Esophagus mucosa (tissue), 1 donor: ENCODE results near the gene CALHM1. TPM values are rescaled to one million over a fixed set of nuclear protein-coding genes. Genes with fewer than 3 reads are reported as not detected.

ENCODE experiments used
- ATAC-seq: fragments of 200-7000 bp; cut with Tn5 transposase; one replicate; pipeline ENCODE4 v1.9.1; 2020
- total RNA-seq: library from RNA; stranded (reverse); gene quantifications from one replicate; pipeline ENCODE4 v1.2.4, GENCODE V29; 2023
- donor health status: DM: yes; HTN: yes; CAD: no.

Gene CALHM1
- total RNA-seq, 1 donor from 2014 or later: 0.04 TPM

DNA sequence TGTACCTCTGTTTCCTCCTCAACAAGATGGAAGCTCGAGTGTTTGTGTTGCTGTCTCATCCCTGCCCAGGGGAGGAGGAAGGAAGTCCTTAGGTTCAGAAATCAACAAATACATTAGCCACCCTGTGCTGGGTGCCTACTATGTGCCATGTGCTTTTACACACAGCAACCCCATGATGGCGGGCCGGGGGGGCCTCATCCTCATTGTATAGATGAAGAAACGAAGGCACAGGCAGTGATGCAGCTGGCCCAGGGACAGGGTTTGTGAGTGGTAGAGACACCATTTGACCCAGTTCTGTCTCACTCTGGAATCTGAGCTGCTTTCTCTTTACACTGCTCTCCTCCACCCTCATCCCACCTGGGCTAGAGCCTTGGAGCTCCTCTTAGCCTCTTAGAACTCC lies 4.7 kb downstream of the CALHM1 start:
- no peak for ATAC-seq

DNA sequence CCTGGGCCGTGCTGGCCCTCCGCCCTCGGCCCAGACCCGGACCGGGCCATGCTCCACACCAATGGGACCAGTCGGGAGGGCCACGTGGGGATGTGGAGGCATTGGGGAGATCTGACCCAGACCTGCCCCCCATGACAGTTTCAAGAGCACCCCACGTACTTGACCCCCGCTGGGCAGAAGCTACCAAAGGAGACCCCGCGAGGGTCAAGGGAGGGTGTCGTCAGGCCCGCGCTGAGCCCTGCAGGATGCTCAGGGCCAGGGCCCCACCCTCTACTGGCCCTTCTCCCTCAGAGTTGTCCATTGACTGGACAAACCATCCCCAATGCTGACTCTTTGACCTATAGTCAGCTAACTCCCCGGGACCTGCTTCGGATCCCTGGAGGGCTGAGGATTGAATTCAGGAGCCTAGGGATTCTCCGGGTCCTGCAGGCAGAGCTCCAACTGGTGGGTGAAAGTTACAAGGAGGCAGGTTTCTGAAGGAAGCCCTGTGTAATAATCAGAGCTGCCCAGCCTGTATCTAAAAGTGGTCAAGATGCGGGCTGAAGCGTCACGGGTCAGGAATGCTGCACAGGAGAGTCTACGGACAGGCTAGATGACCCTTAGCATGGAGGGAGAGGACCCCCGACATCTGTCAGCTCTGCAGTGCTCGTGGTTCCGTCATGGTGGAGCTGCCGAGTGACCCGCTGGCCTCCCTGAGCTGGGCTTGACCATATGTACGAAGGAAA lies 6.0 kb downstream of the CALHM1 start:
- no peak for ATAC-seq

DNA sequence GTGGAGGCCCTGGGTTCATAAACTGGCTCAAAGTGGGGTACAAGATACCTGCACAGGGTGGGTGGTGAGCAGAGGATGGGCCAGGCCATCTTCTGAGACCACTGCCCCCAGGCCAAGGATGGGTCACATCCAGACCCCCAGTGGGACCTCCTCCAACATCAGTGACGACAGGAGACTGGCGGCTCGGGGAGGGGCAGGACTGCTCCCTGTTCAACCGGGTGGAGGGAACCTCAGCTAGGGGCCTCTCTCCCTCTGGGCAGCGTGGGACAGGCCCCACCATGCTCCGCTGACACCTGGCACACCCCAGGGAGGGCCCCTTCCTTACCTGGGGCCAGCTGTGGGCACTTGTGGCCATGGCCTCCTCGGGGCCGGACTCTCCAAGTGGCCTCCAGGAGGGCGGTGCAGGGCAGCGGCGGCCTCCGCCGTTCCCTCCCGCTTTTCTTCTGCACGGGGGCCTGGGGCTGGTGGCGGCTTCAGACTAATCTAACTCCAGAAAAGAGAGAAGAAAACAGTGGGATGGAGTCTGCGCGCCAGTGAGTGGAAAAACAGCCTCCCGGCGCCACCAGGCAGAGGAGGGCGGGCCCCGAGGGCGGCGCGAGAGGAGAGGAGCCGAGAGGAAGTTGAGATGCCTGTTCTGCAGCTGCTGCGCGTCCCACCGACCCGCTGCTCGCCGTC lies 6.7 kb downstream of the CALHM1 start, which contains the start of gene CALHM2:
CALHM2 (minus strand) TSS at position 540 of the 675 bp plus-strand sequence. CDS start 2,429 bp downstream, outside the sequence.
- ATAC-seq: peak; percentile 53

DNA sequence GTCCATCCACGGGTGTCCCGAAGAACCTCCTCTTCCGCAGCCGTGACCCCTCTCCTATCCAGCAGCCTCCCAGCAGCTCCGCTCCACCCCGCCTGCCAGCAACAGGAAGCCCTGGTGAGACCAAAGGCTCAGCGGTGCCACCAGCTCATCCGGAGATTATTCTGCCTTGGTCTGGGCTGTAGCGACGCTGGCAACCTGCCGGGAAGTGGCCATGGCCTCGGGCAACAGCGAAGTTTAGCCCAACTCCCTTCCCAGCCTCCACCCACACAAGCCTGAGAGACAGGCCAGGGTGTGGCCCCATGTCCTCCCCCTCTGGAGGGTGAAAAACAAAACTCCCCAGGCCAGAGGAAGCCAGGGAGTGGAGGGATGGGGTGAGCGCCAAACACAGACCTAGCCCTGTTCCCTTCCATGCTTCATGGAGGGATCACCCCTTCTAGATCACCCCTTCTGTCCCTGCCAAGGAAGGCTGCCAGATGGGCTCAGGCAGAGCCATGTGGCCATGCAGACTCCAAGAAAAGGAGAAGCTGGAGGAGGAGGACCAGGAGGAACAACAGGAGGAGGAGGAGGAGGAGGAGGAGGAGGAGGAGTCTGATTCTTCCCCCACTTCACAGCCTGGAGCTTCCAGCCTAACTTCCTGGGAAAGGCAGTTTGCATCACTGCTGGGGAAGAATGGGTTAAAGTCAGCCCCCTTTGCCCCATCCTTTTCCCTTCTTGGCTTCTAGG lies 7.4 kb downstream of the CALHM1 start:
- peak; percentile 45 for ATAC-seq

DNA sequence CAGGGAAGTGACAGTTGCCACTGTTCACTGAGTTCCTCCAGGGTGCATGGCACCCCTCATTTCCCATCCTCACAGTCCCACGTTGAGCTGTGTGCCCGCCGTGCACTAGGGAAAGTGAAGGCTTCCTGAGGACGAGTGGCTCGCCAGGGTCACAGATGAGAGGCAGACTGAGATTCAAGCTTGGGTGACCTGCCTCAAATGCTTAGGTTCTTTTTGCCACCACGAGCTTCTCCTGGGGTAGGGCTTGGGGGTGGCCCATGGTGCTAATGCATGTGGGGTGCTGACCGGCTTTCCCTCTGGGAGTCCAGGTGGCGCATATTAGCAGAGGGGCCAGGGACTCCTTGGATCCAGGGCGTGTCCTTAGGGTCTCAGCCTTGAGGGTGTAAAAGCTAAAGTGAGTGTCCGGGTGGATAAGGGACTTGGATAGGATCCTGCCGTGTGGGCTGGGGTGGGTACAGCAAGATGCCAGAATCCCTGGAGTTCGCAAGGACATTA lies 8.5 kb downstream of the CALHM1 start:
- no peak for ATAC-seq

DNA sequence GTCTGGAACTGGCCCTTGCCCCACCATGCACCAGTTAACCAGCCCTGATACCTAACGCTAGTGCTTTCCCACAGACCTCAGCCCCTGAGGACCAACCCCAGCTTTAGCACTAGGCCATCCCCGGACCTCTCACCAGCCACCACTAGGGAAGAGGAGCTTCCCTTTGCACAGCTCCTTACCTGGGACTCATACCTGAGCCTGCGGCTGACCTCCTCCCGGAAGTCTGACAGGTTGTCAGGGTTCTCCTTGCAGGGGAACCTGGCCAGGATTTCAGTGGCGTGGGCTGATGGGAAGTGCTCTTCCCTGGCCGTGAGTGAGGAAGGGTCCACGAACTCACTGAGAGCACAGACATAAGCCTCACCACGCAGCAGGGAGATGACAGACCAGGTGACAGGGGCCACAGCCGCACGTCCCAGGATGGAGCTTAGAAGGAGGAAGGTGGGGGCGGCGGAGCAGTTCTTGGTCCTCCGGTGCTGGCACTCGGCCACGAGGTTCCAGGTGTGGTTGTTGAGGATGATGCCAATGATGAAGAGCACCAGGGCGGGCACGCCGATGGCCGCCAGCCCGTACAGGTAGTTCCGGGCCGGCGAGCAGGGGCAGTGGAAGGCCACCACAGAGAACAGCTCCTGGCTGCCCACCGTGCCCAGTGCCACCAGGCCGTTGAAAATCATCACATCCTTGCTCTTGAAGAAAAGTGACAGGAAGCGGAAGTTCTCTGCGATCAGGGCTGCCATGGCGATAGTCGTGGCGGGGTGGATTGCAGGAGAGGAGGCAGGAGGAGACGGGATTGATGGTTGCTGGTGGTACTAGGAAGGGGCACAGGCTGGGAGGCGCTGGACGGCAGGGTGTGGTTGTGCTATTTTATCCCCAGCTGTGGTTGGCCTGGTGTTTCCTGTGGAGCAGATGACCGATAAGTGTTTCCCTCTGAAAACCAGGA lies 9.2 kb downstream of the CALHM1 start:
- no peak for ATAC-seq

DNA sequence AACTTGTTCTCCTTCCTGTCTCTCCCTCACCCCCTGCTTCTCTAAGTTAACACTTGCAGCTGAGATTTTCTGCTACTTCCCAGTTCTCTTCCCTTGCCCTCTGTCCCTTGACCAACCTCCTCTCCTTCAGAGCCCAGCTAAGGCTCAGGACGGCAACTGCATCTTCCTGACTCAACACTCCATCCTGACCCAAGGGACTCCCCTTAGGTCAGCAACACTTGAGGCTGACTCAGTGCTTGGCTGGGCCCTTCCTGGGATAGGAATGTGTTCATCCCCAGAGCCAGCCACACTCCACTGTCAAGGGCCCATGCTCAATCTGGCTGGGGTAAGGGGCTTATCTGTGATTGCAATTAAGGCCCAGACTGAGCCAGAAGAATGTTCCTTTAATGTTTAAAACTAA lies 10.0 kb downstream of the CALHM1 start:
- ATAC-seq: no peak

DNA sequence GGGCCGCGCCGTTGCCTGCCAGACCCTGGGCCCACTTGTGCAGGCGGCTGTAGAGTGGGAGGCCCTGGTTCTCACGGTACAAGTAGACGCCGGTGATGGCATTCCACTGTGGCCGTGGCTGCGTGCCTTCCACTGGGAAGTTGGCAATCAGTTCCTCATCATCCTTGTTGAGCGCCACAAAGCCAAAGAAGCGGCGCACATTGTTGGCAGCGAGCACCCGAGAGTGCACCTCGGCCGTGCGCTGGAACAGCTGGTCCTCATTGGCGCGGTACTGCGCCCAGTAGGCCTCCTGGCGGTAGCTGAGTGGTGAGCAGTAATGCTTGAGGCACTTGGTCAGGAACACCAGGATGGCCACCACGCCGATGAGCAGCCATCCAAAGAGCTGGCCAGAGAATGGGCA lies 11.5 kb downstream of the CALHM1 start:
- no peak for ATAC-seq

DNA sequence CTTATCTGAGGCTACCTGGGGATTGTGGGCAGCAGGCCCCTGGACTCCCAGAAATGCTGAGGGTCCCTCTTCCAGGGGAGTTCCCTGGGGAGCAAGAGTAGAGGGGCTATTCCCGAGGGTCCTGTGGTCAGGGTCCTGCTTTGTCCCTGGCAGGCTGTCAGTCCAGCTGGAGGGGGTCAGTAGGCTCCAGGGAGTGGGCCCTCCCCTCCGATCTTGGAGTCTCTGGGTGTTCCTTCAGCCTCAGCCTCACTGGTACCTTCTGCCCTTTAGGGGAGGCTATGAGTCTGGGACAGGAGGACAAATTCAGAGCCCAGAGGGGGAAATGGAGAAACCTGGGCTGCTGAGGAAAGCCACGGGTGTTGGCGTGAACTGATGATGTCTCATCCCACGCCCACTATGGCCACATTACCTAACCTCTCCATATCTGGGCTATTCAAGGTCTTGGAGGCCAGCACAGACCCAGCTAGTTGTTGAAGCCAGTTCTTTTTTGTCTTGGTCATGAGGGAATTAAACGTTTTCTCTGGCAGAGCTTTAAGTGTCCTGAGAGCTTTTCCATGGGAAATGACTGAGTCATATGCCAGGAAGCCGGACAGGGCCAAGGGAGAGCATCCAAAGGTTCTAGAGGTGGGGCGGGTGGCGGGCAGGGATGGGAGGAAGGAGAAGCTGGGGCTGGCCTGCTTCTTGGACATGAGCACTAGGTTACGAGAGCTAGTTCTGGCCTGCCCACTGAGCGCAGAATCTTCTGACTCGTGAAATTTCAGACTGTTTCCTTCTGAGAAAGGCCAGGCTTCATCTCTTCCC lies 12.7 kb downstream of the CALHM1 start:
- peak; percentile 25 for ATAC-seq

DNA sequence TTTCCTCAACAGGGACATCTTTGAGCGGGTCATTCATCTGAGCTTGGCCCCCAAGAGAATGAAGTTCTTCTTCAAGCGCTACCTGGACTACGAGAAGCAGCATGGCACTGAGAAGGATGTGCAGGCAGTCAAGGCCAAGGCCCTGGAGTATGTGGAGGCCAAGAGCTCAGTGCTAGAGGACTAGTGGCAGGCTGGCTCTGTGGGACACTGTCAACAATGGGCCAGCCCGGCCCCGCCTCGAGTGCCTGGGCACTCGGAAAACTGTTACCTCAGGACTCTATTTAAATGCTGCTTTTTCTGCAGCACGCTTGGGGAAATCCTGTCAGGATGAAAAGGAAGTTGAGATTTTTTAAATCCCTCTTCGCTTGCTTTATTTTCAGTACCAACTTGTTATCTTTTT lies 13.3 kb downstream of the CALHM1 start:
- ATAC-seq: no peak

DNA sequence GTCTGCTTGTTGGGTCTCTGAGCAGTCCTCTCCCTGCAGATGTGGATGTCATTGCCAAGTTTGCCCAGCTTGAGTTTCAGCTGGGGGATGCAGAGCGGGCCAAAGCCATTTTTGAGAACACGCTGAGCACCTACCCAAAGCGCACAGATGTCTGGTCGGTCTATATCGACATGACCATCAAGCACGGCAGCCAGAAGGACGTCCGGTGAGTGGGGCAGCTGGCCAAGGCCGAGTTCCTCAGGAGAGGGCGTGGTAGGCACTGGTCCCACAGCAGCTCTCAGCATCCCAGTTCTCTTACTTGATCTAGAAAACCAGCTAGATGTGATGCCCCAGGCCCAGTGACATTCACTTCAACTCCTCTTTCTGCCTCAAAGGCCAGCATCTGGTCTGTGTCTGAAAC lies 14.2 kb downstream of the CALHM1 start:
- no peak for ATAC-seq

DNA sequence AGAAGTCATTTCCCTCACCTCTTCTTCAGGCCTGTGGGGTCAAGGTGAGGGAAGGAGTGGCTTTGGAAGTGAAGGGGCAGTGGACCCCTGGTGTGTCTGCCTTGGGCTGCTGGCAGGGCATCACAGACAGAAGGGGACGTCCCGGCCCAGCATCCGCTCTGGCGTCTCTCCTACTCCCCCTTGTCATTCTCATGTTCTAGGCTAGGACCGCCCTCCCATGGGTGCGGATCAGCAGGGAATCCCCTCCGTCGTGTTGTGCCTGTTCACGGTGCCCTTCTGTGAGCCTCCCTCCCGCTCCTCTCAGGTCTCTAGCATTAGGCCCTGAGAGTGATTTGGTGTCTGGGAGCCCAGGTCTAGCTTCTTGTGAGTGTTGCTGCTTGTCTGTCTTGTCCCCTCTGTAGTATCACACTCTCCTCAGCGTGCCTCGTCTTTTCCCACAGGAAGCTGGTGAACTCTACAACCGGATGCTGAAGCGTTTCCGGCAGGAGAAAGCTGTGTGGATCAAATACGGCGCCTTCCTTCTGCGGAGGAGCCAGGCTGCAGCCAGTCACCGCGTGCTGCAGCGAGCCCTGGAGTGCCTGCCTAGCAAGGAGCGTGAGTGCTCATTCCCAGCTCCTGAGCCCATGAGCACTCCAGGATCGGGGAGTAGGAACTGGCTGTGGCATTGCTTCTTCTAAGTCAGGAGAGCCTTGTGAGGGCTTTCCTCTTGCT lies 15.1 kb downstream of the CALHM1 start:
- ATAC-seq: no peak

DNA sequence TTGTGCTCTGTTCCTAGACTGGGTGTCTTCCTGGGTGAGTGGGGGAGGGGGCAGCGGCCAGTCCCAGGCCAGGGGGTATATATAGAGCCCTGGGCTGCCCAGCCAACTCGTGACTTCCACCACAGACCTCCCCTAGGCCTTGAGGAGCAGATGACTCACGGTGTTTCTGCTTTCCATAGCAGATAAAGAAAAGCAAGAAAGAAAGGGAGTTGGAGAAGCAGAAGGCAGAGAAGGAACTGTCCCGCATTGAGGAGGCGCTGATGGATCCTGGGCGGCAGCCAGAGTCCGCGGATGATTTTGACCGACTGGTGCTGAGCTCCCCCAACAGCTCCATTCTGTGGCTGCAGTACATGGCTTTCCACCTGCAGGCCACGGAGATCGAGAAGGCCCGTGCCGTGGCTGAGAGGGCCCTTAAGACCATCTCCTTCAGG lies 16.7 kb downstream of the CALHM1 start:
- ATAC-seq: no peak

DNA sequence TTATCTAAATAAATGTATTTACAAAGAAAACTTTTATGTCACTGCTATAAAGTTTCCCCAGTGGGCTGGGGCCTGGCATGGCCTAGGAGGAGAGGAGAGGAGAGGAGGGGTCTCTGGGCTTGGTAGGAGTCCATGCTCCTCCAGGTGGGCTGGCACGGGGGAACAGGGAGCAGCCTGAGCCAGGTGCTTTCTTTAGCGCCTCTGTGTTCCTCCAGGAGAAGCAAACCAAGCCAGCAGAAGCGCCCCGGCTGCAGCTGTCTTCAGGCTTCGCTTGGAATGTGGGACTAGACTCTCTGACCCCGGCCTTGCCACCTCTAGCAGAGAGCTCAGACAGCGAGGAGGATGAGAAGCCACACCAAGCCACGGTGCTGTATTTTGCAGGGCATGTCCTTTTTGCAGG lies 17.1 kb downstream of the CALHM1 start:
- ATAC-seq: no peak

DNA sequence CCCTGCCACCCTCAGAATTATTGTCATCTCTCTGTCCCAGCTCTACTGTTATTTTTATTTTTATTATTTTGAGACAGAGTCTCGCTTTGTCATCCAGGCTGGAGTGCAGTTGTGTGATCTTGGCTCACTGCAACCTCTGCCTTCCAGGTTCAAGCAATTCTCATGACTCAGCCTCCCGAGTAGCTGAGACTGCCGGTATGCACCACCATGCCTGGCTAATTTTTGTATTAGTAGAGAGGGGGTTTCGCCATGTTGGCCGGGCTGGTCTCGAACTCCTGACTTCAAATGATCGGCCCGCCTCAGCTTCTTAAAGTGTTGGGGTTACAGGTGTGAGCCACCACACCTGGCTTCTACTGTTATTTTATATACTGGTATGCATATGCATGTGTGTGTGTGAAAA lies 17.5 kb downstream of the CALHM1 start:
- no peak for ATAC-seq

DNA sequence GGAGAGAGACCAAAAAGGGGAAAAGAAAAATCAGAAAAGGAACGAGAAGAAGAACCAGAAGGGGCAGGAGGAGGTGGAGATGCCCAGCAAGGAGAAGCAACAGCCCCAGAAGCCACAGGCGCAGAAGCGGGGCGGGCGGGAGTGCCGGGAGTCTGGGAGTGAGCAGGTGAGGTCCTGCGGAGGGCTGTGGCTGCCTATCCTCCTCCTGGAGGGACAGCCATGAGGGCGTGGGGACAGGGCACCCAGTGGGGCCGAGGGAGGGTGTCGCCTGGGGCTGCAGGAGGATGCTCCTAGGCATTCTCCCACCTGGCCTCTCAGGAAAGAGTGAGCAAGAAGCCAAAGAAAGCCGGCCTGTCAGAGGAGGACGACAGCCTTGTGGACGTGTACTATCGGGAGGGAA lies 18.3 kb downstream of the CALHM1 start:
- peak; percentile 17 for ATAC-seq

DNA sequence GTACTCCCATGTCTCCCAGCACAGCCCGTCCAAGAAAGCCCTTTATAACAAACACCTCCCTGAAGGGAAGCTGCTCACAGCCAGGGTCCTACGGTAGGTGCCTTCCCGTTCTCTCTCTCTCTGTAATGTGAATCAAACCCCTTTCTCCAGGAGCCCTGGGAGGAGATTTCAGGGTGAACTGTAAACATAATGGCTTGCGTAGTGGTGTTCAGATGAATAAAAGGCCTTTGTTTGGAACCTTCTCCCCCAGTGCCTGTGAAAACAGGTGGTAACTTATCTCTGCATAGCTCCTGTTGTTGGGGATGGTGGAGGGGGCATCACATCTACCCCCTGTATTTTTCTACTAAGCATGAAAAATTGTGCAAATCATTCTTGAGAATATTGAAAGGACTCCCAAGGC lies 18.9 kb downstream of the CALHM1 start:
- ATAC-seq: no peak

DNA sequence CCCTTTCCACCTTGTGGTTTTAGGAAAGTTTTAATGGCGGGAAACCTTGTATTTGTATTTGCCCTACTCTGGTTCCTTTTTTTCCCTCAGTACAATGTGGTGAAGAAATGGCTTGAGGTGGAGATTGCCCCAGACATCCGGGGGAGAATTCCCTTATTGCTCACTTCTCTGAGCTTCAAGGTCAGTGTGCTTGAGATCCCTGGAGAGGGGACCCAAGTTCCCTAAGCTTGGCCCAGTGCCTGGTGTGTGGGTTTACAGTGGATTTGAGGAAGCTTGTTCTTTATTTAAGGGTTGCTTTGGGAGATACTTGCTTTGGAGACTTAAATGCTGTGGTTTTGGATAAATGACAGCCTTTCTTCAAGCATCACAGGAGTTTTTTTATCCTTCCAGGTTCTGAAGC lies 24.8 kb downstream of the CALHM1 start:
- ATAC-seq: no peak

DNA sequence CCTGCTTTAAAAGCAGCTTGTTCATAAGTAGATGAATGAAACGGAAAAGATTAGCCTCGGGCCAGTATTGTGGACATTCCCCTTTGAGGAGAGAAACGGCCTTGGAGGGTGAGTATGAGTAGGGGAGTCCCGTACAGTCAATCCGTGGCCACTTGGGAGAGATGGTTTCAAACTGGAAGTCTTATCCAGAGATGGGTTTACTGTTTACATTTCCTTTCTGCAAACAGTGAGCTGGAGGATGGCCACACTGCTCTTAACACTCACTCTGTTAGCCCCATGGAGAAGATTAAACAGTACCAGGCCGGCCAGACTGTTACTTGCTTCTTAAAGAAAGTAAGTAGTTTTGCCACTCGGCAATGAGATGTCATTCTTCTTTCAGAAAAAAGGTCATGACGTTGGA lies 26.8 kb downstream of the CALHM1 start:
- no peak for ATAC-seq

DNA sequence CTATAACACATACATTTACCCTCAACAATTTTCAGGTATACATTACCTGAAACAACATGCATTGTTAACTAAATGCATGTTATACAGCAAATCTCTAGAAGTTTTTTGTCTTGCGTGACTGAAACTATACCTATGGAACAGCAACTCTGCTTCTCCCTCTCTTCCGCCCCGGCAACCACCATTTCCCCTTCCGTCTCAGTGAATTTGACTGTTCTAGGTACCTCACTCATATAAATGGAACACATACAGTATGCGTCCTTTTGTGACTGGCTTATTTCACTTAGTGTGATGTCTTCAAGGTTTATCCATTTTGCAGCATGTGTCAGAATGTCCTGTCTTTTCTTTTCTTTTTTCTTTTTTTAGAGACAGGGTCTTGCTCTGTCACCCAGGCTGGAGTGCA lies 29.1 kb downstream of the CALHM1 start:
- ATAC-seq: no peak
